Measurements from ENCODE around the gene TP53RK.

TP53RK gene

DNA sequence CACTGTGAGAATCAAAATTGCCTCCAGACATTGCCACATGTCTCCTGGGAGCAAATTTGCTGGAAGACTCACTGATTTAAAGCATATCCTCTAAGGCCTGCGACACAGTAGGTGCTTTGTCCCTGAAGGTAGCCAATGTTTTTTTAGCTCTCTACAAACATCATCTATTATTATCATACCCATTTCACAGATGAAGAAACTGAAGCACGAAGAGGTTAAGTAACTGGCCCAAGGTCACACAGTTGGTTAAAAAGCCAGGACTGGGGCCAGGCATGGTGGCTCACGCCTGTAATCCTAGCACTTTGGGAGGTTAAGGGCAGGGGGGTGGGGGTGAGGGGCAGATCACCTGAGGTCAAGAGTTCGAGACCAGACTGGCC lies 50.4 kb downstream of the TP53RK start:
- DNase-seq (ENCODE audit: low read depth in 2 of 2), result no peak

DNA sequence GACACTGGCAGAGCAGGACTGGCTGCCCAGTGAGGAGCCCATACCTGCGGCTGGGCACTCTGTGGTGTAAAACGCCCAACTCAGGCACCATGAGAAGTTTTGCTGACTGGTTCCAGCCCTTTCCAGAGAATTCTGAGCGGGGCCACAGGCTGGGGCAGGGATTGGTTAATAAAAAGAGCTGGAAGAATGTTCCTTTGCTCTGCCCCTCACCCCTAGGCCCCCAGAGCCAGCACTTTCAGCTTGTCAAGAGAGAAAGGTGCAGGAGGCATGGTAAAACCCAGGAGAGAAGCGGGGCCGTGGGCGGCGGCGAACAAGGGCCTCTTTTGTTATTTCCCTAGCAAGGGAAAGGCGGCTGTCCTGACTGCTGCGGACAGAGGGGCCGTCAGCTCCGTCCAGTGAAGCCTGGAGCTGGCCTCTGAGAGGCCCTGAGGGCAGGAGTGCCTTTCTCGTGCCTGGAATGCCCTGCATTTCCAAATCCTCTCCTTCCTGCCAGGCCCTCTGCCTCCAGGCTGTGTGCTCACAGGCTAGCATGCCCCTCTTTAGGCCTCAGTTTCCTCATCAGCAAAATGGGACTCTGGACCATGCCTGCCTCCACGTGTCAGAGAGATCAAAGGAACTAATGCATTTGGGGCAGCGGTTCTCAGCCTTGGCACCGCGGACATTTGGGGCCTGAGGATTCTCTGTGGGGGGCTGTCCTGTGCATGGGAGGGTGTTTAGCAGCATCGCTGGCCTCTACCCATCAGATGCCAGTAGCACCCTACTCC lies 50.9 kb downstream of the TP53RK start:
- no peak for DNase-seq (ENCODE audit: low read depth in 2 of 2)

DNA sequence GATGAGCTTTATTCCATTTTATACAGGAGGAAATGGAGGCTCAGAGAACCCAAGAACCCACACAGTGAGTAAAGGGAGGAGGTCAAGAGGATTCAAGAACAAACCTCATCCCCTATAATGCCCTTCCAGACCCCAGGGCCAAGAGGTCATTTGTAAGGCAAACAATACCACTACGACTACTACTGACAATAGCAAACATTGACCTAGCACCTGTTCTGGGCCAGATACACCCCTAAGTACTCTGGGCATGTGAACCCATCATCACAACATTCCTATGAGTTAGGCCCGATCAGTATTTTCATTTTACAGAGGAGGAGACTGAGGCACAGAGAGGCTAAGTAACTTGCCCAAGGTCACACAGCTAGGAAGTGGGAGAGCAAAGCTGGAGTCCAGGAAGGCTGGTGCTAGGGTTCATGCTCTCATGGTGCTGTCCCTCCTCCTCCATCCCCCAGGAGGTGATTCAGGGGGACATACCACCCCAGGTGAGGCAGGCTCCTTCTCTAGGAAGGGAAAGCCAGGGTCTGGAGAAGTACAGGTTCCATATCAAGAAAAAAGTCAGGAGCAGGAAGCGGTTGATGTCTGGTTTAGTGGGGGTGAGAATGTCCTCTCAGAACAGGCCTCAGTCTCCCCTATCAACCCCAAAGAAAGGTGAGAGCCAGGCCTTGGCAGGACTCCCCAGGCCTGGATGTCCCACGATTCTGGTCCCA lies 51.7 kb downstream of the TP53RK start:
- DNase-seq (ENCODE audit: low read depth in 2 of 2), result no peak

DNA sequence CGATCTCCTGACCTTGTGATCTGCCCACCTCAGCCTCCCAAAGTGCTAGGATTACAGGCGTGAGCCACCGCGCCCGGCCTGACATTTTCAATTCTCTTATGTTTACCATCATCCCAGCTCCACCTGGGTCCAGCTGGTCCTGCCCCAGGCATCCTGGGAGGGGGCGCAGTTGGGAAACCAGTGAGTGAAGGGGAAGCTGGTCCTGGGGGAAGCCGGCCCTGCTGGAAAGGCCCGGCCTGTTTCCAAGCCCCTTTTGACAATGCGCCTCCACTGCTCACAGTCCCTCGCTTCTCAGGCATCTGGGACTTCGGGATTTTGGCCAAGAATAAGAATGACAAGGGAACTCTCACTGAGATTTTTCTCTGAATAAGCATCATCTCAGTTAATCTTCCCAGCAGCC lies 52.2 kb downstream of the TP53RK start:
- DNase-seq (ENCODE audit: low read depth in 2 of 2), result no peak

DNA sequence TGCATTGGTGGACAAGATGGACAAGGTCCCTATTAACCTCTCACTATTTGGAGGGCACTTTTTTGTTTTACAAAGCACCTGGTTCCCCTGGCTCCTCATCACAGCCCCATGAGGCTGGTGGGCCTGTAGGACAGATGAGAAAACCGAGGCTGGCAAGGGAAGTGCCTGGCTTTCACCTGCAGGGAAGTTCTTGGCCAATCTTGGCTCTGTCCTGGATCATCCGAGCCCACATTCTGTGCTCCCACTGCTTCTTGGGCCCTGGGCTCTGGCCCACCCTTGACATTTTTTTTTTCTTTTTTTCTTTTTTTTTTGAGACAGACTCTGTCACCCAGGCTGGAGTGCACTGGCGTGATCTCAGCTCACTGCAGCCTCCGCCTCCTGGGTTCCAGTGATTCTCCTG lies 52.7 kb downstream of the TP53RK start:
- no peak for DNase-seq (ENCODE audit: low read depth in 2 of 2)

DNA sequence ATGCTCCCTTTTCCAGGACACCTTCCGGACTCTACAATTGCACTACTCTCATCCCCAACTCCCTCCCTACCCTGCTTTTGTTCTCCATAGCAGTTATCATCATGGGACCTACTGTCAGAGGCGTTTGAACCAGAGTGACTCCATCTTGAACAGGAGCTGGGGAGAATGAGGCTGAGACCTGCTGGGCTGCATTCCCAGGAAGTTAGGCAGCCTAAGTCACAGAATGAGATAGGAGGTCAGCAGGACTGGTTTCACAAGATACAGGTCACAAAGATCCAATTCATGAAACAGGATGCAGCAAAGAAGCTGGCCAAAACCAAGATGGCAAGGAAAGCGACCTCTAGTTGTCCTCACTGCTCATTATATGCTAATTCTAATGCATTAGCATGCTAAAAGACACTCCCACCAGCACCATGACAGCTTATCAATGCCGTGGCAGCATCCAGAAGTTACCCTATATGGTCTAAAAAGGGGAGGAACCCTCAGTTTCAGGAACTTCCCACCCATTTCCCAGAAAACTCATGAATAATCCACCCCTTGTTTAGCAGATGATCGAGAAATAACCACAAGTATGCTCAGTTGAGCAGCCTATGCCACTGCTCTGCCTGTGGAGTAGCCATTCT lies 53.6 kb downstream of the TP53RK start:
- DNase-seq (ENCODE audit: low read depth in 2 of 2), result no peak

DNA sequence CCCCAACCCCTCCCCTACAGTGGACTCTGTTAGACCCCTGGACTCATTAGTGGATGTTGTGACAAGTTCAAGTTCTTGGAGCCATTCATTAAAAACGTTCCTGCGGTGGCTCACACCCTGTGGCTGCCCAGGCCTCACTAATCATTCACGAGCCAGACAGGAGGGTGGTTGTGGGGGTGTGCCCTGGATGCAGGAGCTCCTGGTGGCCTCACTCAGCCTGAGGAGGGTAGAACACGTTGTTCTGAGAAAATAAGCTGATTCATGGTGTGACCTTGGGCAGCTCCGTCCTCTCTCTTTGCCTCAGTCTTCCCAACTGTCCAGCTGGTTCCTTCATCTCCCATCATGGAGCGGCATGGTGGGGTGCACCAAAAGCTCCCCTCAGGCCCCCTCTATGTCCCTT lies 54.7 kb downstream of the TP53RK start:
- no peak for DNase-seq (ENCODE audit: low read depth in 2 of 2)
